LHCN-M2 (cell line): ENCODE data around the gene ELAVL3. TPM values are rescaled to one million over a fixed set of nuclear protein-coding genes. Genes with fewer than 3 reads are reported as not detected.
"Not testable (repeated sequence)": the region's sequence is repeated elsewhere in the genome, so short reads cannot be mapped to it uniquely, and the experiment has no call there.

Source experiments
- DNase-seq: peaks from one replicate; pipeline ENCODE4 v3.0.0-alpha.2; 2012; ENCODE audit warnings: low read depth
- total RNA-seq: library from RNA; depleted of rRNA; stranded (reverse); fragments of >200 nt; gene quantifications from 2 replicates; pipeline ENCODE4 v1.2.3, GENCODE V29; 2014

ELAVL3 gene
- total RNA-seq, 1 experiment from 2014 or later, result not detected

GRCh38 chr19:11458912-11459311 is 21.9 kb downstream of the ELAVL3 start:
- not testable (repeated sequence) for DNase-seq

GRCh38 chr19:11458236-11458900 is 22.5 kb downstream of the ELAVL3 start:
- DNase-seq, result no peak

- DNase-seq, result no peak
Measured at GRCh38 chr19:11457831-11458230, 23.0 kb downstream of the ELAVL3 start.

- no peak for DNase-seq
Measured at GRCh38 chr19:11457115-11457514, 23.7 kb downstream of the ELAVL3 start.

- DNase-seq, result no peak
Measured at GRCh38 chr19:11456659-11457058, 24.2 kb downstream of the ELAVL3 start.

- DNase-seq, result not testable (repeated sequence)
Measured at GRCh38 chr19:11455233-11455554, 25.7 kb downstream of the ELAVL3 start.

GRCh38 chr19:11453468-11454341 is 27.1 kb downstream of the ELAVL3 start:
- no peak for DNase-seq

- no peak for DNase-seq
Measured at GRCh38 chr19:11452620-11453310, 28.1 kb downstream of the ELAVL3 start.

- DNase-seq, result no peak
Measured at GRCh38 chr19:11451871-11452619, 28.8 kb downstream of the ELAVL3 start.

GRCh38 chr19:11451327-11451870 is 29.4 kb downstream of the ELAVL3 start:
- DNase-seq, result no peak

GRCh38 chr19:11450570-11451326 is 30.1 kb downstream of the ELAVL3 start:
- DNase-seq, result no peak

- DNase-seq, result no peak
Measured at GRCh38 chr19:11448923-11449554, 31.8 kb downstream of the ELAVL3 start.

- DNase-seq, result no peak
Measured at GRCh38 chr19:11448410-11448809, 32.4 kb downstream of the ELAVL3 start.

- no peak for DNase-seq
Measured at GRCh38 chr19:11447347-11448262, 33.2 kb downstream of the ELAVL3 start.

GRCh38 chr19:11446652-11447301 is 34.1 kb downstream of the ELAVL3 start:
- no peak for DNase-seq

- no peak for DNase-seq
Measured at GRCh38 chr19:11446271-11446651, 34.6 kb downstream of the ELAVL3 start.

GRCh38 chr19:11445141-11445540 is 35.7 kb downstream of the ELAVL3 start:
- no peak for DNase-seq

GRCh38 chr19:11444059-11444458 is 36.8 kb downstream of the ELAVL3 start:
- DNase-seq, result no peak

GRCh38 chr19:11437955-11438354 is 42.9 kb downstream of the ELAVL3 start:
- no peak for DNase-seq
